Type B pancreatic cell (in vitro differentiated cells): Measurements from ENCODE around the gene PKNOX2. TPM values are rescaled to one million over a fixed set of nuclear protein-coding genes. Genes with fewer than 3 reads are reported as not detected.
A peak's percentile ranks its signal among the peaks of the same experiment; 100 is the strongest.

Experiments
- DNase-seq: peaks from one replicate; pipeline ENCODE4 v3.0.0; 2021; ENCODE audit warnings: mixed read lengths; ENCODE audit not compliant: unreplicated experiment; ENCODE audit errors: extremely low spot score
- H3K27ac Mint-ChIP-seq: 2 replicates; pipeline ENCODE4 v1.8.0; 2021; ENCODE audit warnings: mild to moderate bottlenecking, mixed read lengths
- H3K27me3 Mint-ChIP-seq: 2 replicates; pipeline ENCODE4 v1.8.0; 2021; ENCODE audit warnings: mixed read lengths
- H3K36me3 Mint-ChIP-seq: 2 replicates; pipeline ENCODE4 v1.8.0; 2021; ENCODE audit warnings: mixed read lengths
- H3K4me1 Mint-ChIP-seq: one replicate; pipeline ENCODE4 v1.8.0; 2021; ENCODE audit warnings: mixed read lengths; ENCODE audit not compliant: unreplicated experiment
- H3K4me3 Mint-ChIP-seq: 2 replicates; pipeline ENCODE4 v1.8.0; 2021; ENCODE audit warnings: mild to moderate bottlenecking, mixed read lengths
- H3K9me3 Mint-ChIP-seq: 2 replicates; pipeline ENCODE4 v1.8.0; 2021; ENCODE audit warnings: mixed read lengths
- CTCF ChIP-seq: fragments of 200-600 bp; sonication (generic); conservative IDR thresholded peaks from 2 replicates; pipeline ENCODE4 v1.5.0; 2021; ENCODE audit warnings: antibody characterized with exemption, mild to moderate bottlenecking
- total RNA-seq: library from RNA; stranded (reverse); gene quantifications from 2 replicates; pipeline ENCODE4 v1.2.1, GENCODE V29; 2021; ENCODE audit warnings: low replicate concordance

Gene PKNOX2
- total RNA-seq, 1 donor from 2014 or later, result 15.3 TPM

GRCh38 chr11:125346179-125346530 lies 181.6 kb downstream of the PKNOX2 start:
- no peak for TF ChIP-seq CTCF
- DNase-seq, result no peak
- Mint-ChIP-seq H3K36me3 (no peaks in the 10 kb centered on the region), H3K9me3 (no peaks in the 10 kb centered on the region), H3K4me1 (peaks cover 58% of the 10 kb centered on the region), H3K4me3 (no peak overlapping the region), H3K27me3 (peaks cover 23% of the 10 kb centered on the region), H3K27ac (no peak overlapping the region)

GRCh38 chr11:125346565-125347260 lies 182.2 kb downstream of the PKNOX2 start:
- no peaks in the 10 kb centered on the region for H3K36me3 Mint-ChIP-seq
- H3K4me3 Mint-ChIP-seq, result no peak overlapping the region
- no peak overlapping the region for H3K27ac Mint-ChIP-seq
- peaks cover 23% of the 10 kb centered on the region for H3K27me3 Mint-ChIP-seq
- no peak for DNase-seq
- peaks cover 54% of the 10 kb centered on the region for H3K4me1 Mint-ChIP-seq
- H3K9me3 Mint-ChIP-seq, result no peaks in the 10 kb centered on the region
- no peak for TF ChIP-seq CTCF

GRCh38 chr11:125347261-125347585 lies 182.7 kb downstream of the PKNOX2 start:
- Mint-ChIP-seq H3K9me3 (no peaks in the 10 kb centered on the region), H3K4me1 (peaks cover 55% of the 10 kb centered on the region), H3K36me3 (no peaks in the 10 kb centered on the region), H3K4me3 (no peak overlapping the region), H3K27ac (no peak overlapping the region), H3K27me3 (peaks cover 28% of the 10 kb centered on the region)
- TF ChIP-seq CTCF, result no peak
- no peak for DNase-seq

- peak overlapping the region; percentile 57 for H3K27ac Mint-ChIP-seq
- TF ChIP-seq CTCF, result no peak
- peaks cover 52% of the 10 kb centered on the region for H3K4me1 Mint-ChIP-seq
Measured at GRCh38 chr11:125348141-125348651, 183.6 kb downstream of the PKNOX2 start.

GRCh38 chr11:125348674-125349309 lies 184.2 kb downstream of the PKNOX2 start:
- peak; percentile 84 for DNase-seq
- H3K4me3 Mint-ChIP-seq, result no peak overlapping the region
- peaks cover 46% of the 10 kb centered on the region for H3K4me1 Mint-ChIP-seq
- TF ChIP-seq CTCF, result peak; percentile 95
- peak overlapping the region; percentile 57 for H3K27ac Mint-ChIP-seq
- no peaks in the 10 kb centered on the region for H3K36me3 Mint-ChIP-seq
- no peaks in the 10 kb centered on the region for H3K9me3 Mint-ChIP-seq
- peaks cover 31% of the 10 kb centered on the region for H3K27me3 Mint-ChIP-seq

More at GRCh38 chr11:125348141-125348651, 183.6 kb downstream of the PKNOX2 start:
- Mint-ChIP-seq H3K9me3 (no peaks in the 10 kb centered on the region), H3K4me3 (no peak overlapping the region), H3K36me3 (no peaks in the 10 kb centered on the region), H3K27me3 (peaks cover 31% of the 10 kb centered on the region)
- DNase-seq, result no peak
